Vagina (tissue), 2 donors: ENCODE results near the gene DDX17.
A peak's percentile ranks its signal among the peaks of the same experiment; 100 is the strongest.

Experiments used
- POLR2AphosphoS5 ChIP-seq, 2 donors: sonication (generic); formaldehyde crosslinking; IDR thresholded peaks; one replicate each; pipeline ENCODE4 v1.9.0; 2017; ENCODE audit warnings: antibody characterized with exemption in 2 of 2, mild to moderate bottlenecking in 2 of 2, low read depth in 1 of 2; ENCODE audit not compliant: insufficient read depth in 1 of 2
- TF ChIP-seq, protein P1 (sequence below), 3 experiments: fragments of 450-650 bp in 2 of 3; fragments of 200-600 bp in 1 of 3; sonication (generic) in 1 of 3; IDR thresholded peaks; one replicate each; pipeline ENCODE4 v1.5.1; 2017 to 2019; ENCODE audit warnings: antibody characterized with exemption in 3 of 3, mild to moderate bottlenecking in 2 of 3, moderate library complexity in 2 of 3

DNA sequence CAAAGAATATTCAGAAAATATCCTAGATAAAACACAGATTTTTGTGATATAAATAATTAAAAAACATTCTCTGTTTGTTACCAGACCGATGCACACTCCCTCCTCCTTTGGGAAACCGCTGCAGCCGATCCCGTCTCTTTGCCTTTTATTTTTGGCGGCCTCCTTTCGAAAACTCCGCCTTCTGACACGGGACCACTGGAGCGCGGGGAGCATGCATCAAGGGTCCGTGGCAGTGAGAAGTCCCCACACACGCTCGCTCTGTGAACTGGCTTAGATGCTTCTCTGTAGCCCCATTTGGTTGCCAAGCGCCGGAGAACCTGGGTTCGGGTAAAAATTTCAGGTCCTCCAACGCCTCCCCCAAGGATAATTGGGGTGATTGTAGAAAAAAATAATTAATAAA lies 17.0 kb downstream of the DDX17 start:
- TF ChIP-seq, protein P1, sequence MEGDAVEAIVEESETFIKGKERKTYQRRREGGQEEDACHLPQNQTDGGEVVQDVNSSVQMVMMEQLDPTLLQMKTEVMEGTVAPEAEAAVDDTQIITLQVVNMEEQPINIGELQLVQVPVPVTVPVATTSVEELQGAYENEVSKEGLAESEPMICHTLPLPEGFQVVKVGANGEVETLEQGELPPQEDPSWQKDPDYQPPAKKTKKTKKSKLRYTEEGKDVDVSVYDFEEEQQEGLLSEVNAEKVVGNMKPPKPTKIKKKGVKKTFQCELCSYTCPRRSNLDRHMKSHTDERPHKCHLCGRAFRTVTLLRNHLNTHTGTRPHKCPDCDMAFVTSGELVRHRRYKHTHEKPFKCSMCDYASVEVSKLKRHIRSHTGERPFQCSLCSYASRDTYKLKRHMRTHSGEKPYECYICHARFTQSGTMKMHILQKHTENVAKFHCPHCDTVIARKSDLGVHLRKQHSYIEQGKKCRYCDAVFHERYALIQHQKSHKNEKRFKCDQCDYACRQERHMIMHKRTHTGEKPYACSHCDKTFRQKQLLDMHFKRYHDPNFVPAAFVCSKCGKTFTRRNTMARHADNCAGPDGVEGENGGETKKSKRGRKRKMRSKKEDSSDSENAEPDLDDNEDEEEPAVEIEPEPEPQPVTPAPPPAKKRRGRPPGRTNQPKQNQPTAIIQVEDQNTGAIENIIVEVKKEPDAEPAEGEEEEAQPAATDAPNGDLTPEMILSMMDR (IDR thresholded peaks at IDR 0.05), result no peak
- peak in 1 of 2 donors; percentile 27 for TF ChIP-seq POLR2AphosphoS5 (IDR thresholded peaks at IDR 0.05; ENCODE audit: insufficient read depth in 1 of 2, low read depth in 1 of 2)
